Activated CD4-positive, CD25-positive, alpha-beta regulatory T cell treated with anti-CD3 and anti-CD28 coated beads, Interleukin-2, amount 50 U/mL, for 72 hours (primary cell): ENCODE results near the gene C1QC.
"Not testable (repeated sequence)": the region's sequence is repeated elsewhere in the genome, so short reads cannot be mapped to it uniquely, and the experiment has no call there.

Source experiments
- DNase-seq: peaks from one replicate; pipeline ENCODE4 v3.0.0; 2021

Gene C1QC

GRCh38 chr1:22651941-22652856, 8.8 kb downstream of the C1QC start:
- no peak for DNase-seq

- DNase-seq, result no peak
Measured at GRCh38 chr1:22652881-22653316, 9.5 kb downstream of the C1QC start, which contains the start of gene C1QB. Gene C1QB (plus strand): TSS chr1:22653236. CDS start chr1:22659463, 6,227 bp downstream.

GRCh38 chr1:22654692-22655091, 11.3 kb downstream of the C1QC start:
- DNase-seq, result no peak

GRCh38 chr1:22658385-22659163, 15.1 kb downstream of the C1QC start:
- DNase-seq, result no peak

- no peak for DNase-seq
Measured at GRCh38 chr1:22660716-22661241, 17.3 kb downstream of the C1QC start.

- no peak for DNase-seq
Measured at GRCh38 chr1:22661880-22662279, 18.4 kb downstream of the C1QC start.

GRCh38 chr1:22662318-22662717, 18.9 kb downstream of the C1QC start:
- DNase-seq, result no peak

- no peak for DNase-seq
Measured at GRCh38 chr1:22662986-22663408, 19.6 kb downstream of the C1QC start.

- DNase-seq, result no peak
Measured at GRCh38 chr1:22665752-22666151, 22.3 kb downstream of the C1QC start.

GRCh38 chr1:22666412-22666811, 23.0 kb downstream of the C1QC start:
- DNase-seq, result no peak

- not testable (repeated sequence) for DNase-seq
Measured at GRCh38 chr1:22668840-22669239, 25.4 kb downstream of the C1QC start.

- no peak for DNase-seq
Measured at GRCh38 chr1:22670352-22670975, 27.0 kb downstream of the C1QC start.

GRCh38 chr1:22671999-22672398, 28.6 kb downstream of the C1QC start:
- no peak for DNase-seq

GRCh38 chr1:22673486-22674409, 30.3 kb downstream of the C1QC start:
- DNase-seq, result no peak

GRCh38 chr1:22674410-22674749, 30.9 kb downstream of the C1QC start:
- no peak for DNase-seq

- not testable (repeated sequence) for DNase-seq
Measured at GRCh38 chr1:22676151-22676550, 32.7 kb downstream of the C1QC start.

- no peak for DNase-seq
Measured at GRCh38 chr1:22676916-22677583, 33.6 kb downstream of the C1QC start.

GRCh38 chr1:22677931-22678896, 34.8 kb downstream of the C1QC start:
- no peak for DNase-seq

- no peak for DNase-seq
Measured at GRCh38 chr1:22680726-22681125, 37.3 kb downstream of the C1QC start.
